Natural killer cell (primary cell): ENCODE results near the gene RPS19. TPM values are rescaled to one million over a fixed set of nuclear protein-coding genes. Genes with fewer than 3 reads are reported as not detected.

ENCODE experiments used
- ATAC-seq, 3 donors: fragments of 150-1000 bp in 2 of 3; fragments of 200-7000 bp in 1 of 3; cut with Tn5 transposase; 1 replicate in 1 of 3; 2 replicates in 2 of 3; pipeline ENCODE4 v1.10.0; 2021; ENCODE audit warnings: mild to moderate bottlenecking in 2 of 3, moderate library complexity in 2 of 3
- DNase-seq, 2 donors: peaks; one replicate each; pipeline versions ENCODE4 v3.0.0 to v3.0.0-alpha.2; 2013 to 2021; ENCODE audit warnings: mixed read lengths in 1 of 2
- H3K27ac ChIP-seq: one replicate; pipeline ENCODE4 v1.5.1; 2013; ENCODE audit warnings: mild to moderate bottlenecking, low read length
- H3K27me3 ChIP-seq: one replicate; pipeline ENCODE4 v1.6.1; 2013; ENCODE audit warnings: low read length; ENCODE audit not compliant: control insufficient read depth, insufficient read depth
- H3K36me3 ChIP-seq: one replicate; pipeline ENCODE4 v1.6.1; 2013; ENCODE audit warnings: low read length; ENCODE audit not compliant: control insufficient read depth, insufficient read depth
- H3K4me1 ChIP-seq: one replicate; pipeline ENCODE4 v1.6.1; 2013; ENCODE audit warnings: low read length; ENCODE audit not compliant: control insufficient read depth, insufficient read depth
- H3K4me3 ChIP-seq: one replicate; pipeline ENCODE4 v1.5.1; 2013; ENCODE audit warnings: low read length
- H3K9me3 ChIP-seq: one replicate; pipeline ENCODE4 v1.6.1; 2013; ENCODE audit warnings: low read length; ENCODE audit not compliant: control insufficient read depth, insufficient read depth
- H3K27ac Mint-ChIP-seq, 2 donors: one replicate each; pipeline ENCODE4 v1.8.0; 2022; ENCODE audit warnings: mild to moderate bottlenecking in 2 of 2, mixed read lengths in 2 of 2, moderate library complexity in 1 of 2
- H3K27me3 Mint-ChIP-seq, 2 donors: one replicate each; pipeline ENCODE4 v1.8.0; 2022; ENCODE audit warnings: low read depth in 2 of 2, mixed read lengths in 2 of 2
- H3K36me3 Mint-ChIP-seq: one replicate; pipeline ENCODE4 v1.8.0; 2022; ENCODE audit warnings: mixed read lengths
- H3K4me1 Mint-ChIP-seq, 2 donors: one replicate each; pipeline ENCODE4 v1.8.0; 2022; ENCODE audit warnings: mixed read lengths in 2 of 2
- H3K4me3 Mint-ChIP-seq: one replicate; pipeline ENCODE4 v1.8.0; 2022; ENCODE audit warnings: mild to moderate bottlenecking, moderate library complexity, mixed read lengths
- H3K9me3 Mint-ChIP-seq, 2 donors: one replicate each; pipeline ENCODE4 v1.8.0; 2022; ENCODE audit warnings: mixed read lengths in 2 of 2
- CTCF ChIP-seq: fragments of 200-600 bp; IDR thresholded peaks from one replicate; pipeline ENCODE4 v1.8.0; 2022; ENCODE audit warnings: antibody characterized with exemption
- WGBS: methylation state at CpG from one replicate; pipeline ENCODE4 v1.1.7; 2013; ENCODE audit warnings: missing lambda C conversion rate; ENCODE audit not compliant: insufficient coverage; 5-methylcytosine and 5-hydroxymethylcytosine counted together
- intact Hi-C: fragments of 100-400 bp; cut with micrococcal nuclease; formaldehyde crosslinking; loops from one replicate; pipeline ENCODE4 v1.14.2; 2022
- total RNA-seq, 4 donors: library from RNA; stranded (reverse); fragments of 120-200 nt in 1 of 4; gene quantifications; one replicate each; pipeline versions ENCODE4 v1.2.3 to v1.2.4, GENCODE V29; 2013 to 2022

RPS19 gene
- total RNA-seq, 3 donors from 2014 or later (not counting 1 experiment from before 2014, with no cell fraction given) = 1,358 to 1,814 (median 1,709) TPM

DNA sequence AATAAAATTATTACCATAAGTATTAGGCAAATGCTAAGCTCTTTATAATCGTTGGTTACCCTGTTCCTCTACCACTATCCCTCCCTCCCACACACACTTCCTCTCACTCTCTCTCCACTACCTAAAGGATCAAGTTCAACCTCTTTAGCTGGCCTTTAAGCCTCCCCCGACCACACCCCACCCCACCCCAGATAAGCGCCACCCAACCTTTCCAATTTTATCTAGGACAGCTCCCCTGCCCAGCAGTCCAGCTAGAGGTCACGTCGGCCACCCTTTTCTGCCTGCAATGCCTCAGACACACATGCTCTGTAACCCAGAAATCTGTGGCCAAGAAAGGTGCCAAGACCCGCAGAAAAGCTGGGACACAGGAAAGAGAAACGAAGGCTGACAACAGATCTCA lies 16.7 kb upstream of the RPS19 start:
- DNase-seq (no peak), ATAC-seq (no peak)
- no peaks in the 10 kb centered on the region for H3K4me1 Mint-ChIP-seq
- H3K9me3 Mint-ChIP-seq = peaks cover 0 to 3% of the 10 kb centered on the region in 2 donors
- Histone ChIP-seq H3K27me3 (no peaks in the 10 kb centered on the region), H3K4me1 (no peaks in the 10 kb centered on the region), H3K36me3 (no peaks in the 10 kb centered on the region), H3K4me3 (no peak overlapping the region), H3K27ac (no peak overlapping the region), H3K9me3 (no peaks in the 10 kb centered on the region)
- no peak overlapping the region for H3K4me3 Mint-ChIP-seq
- H3K27me3 Mint-ChIP-seq = peaks cover 0 to 11% of the 10 kb centered on the region in 2 donors
- no peak for TF ChIP-seq CTCF
- intact Hi-C loops = no loop called here
- no peaks in the 10 kb centered on the region for H3K36me3 Mint-ChIP-seq
- WGBS = 70% methylated on average over 7 of the region's 7 CpGs
- no peak overlapping the region for H3K27ac Mint-ChIP-seq

DNA sequence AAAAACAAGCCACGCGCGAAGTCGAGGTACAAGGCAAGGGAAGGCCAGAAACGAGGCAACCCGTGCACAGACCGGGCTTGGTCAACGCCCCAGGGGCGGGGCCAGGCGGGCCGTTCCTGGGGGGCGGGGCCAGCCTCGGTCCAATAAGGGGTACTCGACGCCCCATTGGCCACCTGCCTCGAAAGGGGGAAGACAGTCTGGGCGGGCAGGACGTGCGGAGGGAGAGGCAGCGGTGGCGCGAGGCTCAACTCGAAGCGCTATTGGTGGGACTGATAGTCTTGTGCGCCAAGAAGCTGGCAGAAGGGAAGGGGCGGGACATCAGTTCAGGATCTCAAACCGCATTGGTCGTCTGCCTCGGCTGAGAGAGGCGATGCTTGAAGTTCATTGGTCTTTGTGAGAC lies 15.5 kb upstream of the RPS19 start, which contains the start of gene LYPD4:
Gene LYPD4, minus strand, starts transcription at position 83 of the 400 bp plus-strand sequence. CDS start 5,398 bp downstream, outside the sequence.
- Histone ChIP-seq H3K27ac (no peak within 1 kb of the TSS), H3K4me3 (no peak within 1 kb of the TSS), H3K4me1 (no peaks in the 10 kb centered on the region), H3K9me3 (no peaks in the 10 kb centered on the region), H3K36me3 (no peaks in the 10 kb centered on the region), H3K27me3 (no peaks in the 10 kb centered on the region)
- Mint-ChIP-seq H3K27ac (no peak within 1 kb of the TSS), H3K9me3 (peaks cover 0 to 3% of the 10 kb centered on the region in 2 donors), H3K36me3 (no peaks in the 10 kb centered on the region), H3K27me3 (peaks cover 0 to 4% of the 10 kb centered on the region in 2 donors), H3K4me3 (no peak within 1 kb of the TSS), H3K4me1 (no peaks in the 10 kb centered on the region)
- no peak for TF ChIP-seq CTCF
- 83% methylated on average over 30 of the region's 30 CpGs for WGBS
- intact Hi-C loops = no loop called here
- no peak for ATAC-seq
- DNase-seq = no peak

- no peak for TF ChIP-seq CTCF
- H3K4me3 Mint-ChIP-seq = no peak within 1 kb of the TSS
- intact Hi-C loops = no loop called here
- peaks cover 0 to 3% of the 10 kb centered on the region in 2 donors for H3K9me3 Mint-ChIP-seq
- Histone ChIP-seq H3K27me3 (no peaks in the 10 kb centered on the region), H3K36me3 (no peaks in the 10 kb centered on the region), H3K4me1 (no peaks in the 10 kb centered on the region), H3K27ac (no peak within 1 kb of the TSS), H3K4me3 (no peak within 1 kb of the TSS), H3K9me3 (no peaks in the 10 kb centered on the region)
- DNase-seq (no peak), ATAC-seq (no peak)
- H3K27ac Mint-ChIP-seq = no peak within 1 kb of the TSS
- H3K36me3 Mint-ChIP-seq = no peaks in the 10 kb centered on the region
- H3K4me1 Mint-ChIP-seq = no peaks in the 10 kb centered on the region
- H3K27me3 Mint-ChIP-seq = peaks cover 0 to 4% of the 10 kb centered on the region in 2 donors
- 98% methylated on average over 3 of the region's 3 CpGs for WGBS
These were observed 15.2 kb upstream of the RPS19 start, which contains the start of gene DMRTC2 for GRCh38 chr19:41845001-41845050. DMRTC2 (plus strand) TSS chr19:41845042; CDS start chr19:41847429, 2,387 bp downstream.

GRCh38 chr19:41845051-41845590 lies 14.9 kb upstream of the RPS19 start:
- Mint-ChIP-seq H3K27ac (no peak overlapping the region), H3K27me3 (peaks cover 0 to 4% of the 10 kb centered on the region in 2 donors), H3K9me3 (peaks cover 0 to 3% of the 10 kb centered on the region in 2 donors), H3K36me3 (no peaks in the 10 kb centered on the region), H3K4me1 (no peaks in the 10 kb centered on the region), H3K4me3 (no peak overlapping the region)
- DNase-seq (no peak), ATAC-seq (no peak)
- H3K27me3 ChIP-seq = no peaks in the 10 kb centered on the region
- WGBS = 94% methylated on average over 19 of the region's 23 CpGs
- TF ChIP-seq CTCF = no peak
- no peaks in the 10 kb centered on the region for H3K9me3 ChIP-seq
- intact Hi-C loops = no loop called here
- no peak overlapping the region for H3K27ac ChIP-seq
- H3K4me3 ChIP-seq = no peak overlapping the region
- H3K4me1 ChIP-seq = no peaks in the 10 kb centered on the region
- no peaks in the 10 kb centered on the region for H3K36me3 ChIP-seq
